Mesendoderm (in vitro differentiated cells): ENCODE measurements around the gene SECISBP2.

ENCODE experiments used
- DNase-seq: peaks from one replicate; pipeline ENCODE4 v3.0.0; 2013
- H2AK5ac ChIP-seq: 2 replicates; pipeline ENCODE4 v1.6.1; 2013; ENCODE audit warnings: low read length, inconsistent platforms
- H2BK120ac ChIP-seq: 2 replicates; pipeline ENCODE4 v1.6.1; 2013; ENCODE audit warnings: low read depth, mild to moderate bottlenecking, low read length, moderate library complexity, mixed read lengths
- H2BK15ac ChIP-seq: replicated peaks from 2 replicates; pipeline ENCODE4 v1.6.1; 2013; ENCODE audit warnings: low read depth, mild to moderate bottlenecking, moderate library complexity
- H2BK5ac ChIP-seq: 2 replicates; pipeline ENCODE4 v1.6.1; 2013; ENCODE audit warnings: low read length, inconsistent platforms
- H3K18ac ChIP-seq: 2 replicates; pipeline ENCODE4 v1.6.1; 2013; ENCODE audit warnings: mild to moderate bottlenecking, low read length, mixed read lengths
- H3K23ac ChIP-seq: one replicate; pipeline ENCODE4 v1.6.1; 2013; ENCODE audit warnings: low read length
- H3K27ac ChIP-seq: 2 replicates; pipeline ENCODE4 v1.5.1; 2013; ENCODE audit warnings: low read depth, mild to moderate bottlenecking, inconsistent platforms, low read length, moderate library complexity
- H3K27me3 ChIP-seq: 2 replicates; pipeline ENCODE4 v1.6.1; 2013; ENCODE audit warnings: low read length, control low read depth, mild to moderate bottlenecking, inconsistent platforms; ENCODE audit not compliant: insufficient read depth, poor library complexity
- H3K36me3 ChIP-seq: 2 replicates; pipeline ENCODE4 v1.6.1; 2013; ENCODE audit warnings: low read length, inconsistent platforms; ENCODE audit not compliant: control insufficient read depth, insufficient read depth
- H3K4ac ChIP-seq: one replicate; pipeline ENCODE4 v1.6.1; 2013; ENCODE audit warnings: low read depth, mild to moderate bottlenecking, low read length, moderate library complexity
- H3K4me1 ChIP-seq: 2 replicates; pipeline ENCODE4 v1.6.1; 2013; ENCODE audit warnings: low read depth, low read length, inconsistent platforms; ENCODE audit not compliant: control insufficient read depth
- H3K4me2 ChIP-seq: 2 replicates; pipeline ENCODE4 v1.6.1; 2013; ENCODE audit warnings: low read length
- H3K4me3 ChIP-seq: 2 replicates; pipeline ENCODE4 v1.5.1; 2013; ENCODE audit warnings: mild to moderate bottlenecking, low read length
- H3K56ac ChIP-seq: one replicate; pipeline ENCODE4 v1.6.1; 2013; ENCODE audit warnings: low read length
- H3K79me1 ChIP-seq: 2 replicates; pipeline ENCODE4 v1.6.1; 2013; ENCODE audit warnings: low read length, inconsistent platforms
- H3K79me2 ChIP-seq: 2 replicates; pipeline ENCODE4 v1.6.1; 2013; ENCODE audit warnings: mild to moderate bottlenecking, low read length; ENCODE audit not compliant: control insufficient read depth, insufficient read depth
- H3K9ac ChIP-seq: 2 replicates; pipeline ENCODE4 v1.6.1; 2013; ENCODE audit warnings: low read length, inconsistent platforms
- H4K5ac ChIP-seq: one replicate; pipeline ENCODE4 v1.6.1; 2013; ENCODE audit warnings: low read length
- H4K8ac ChIP-seq: one replicate; pipeline ENCODE4 v1.6.1; 2013; ENCODE audit warnings: low read depth, mild to moderate bottlenecking, control low read depth, low read length, moderate library complexity
- WGBS: extraction: QIAGEN DNeasy Blood & Tissue Kit; methylation state at CpG from one replicate; pipeline ENCODE4 v1.1.7; 2013; ENCODE audit warnings: low lambda C conversion rate, missing lambda C conversion rate; ENCODE audit not compliant: insufficient coverage; ENCODE audit errors: extremely low coverage; 5-methylcytosine and 5-hydroxymethylcytosine counted together

The SECISBP2 gene

GRCh38 chr9:89397471-89397870 lies 79.2 kb downstream of the SECISBP2 start:
- Histone ChIP-seq H3K4me3 (no peak overlapping the region), H2AK5ac (no peak overlapping the region), H3K36me3 (no peaks in the 10 kb centered on the region), H2BK15ac (no peak overlapping the region), H2BK120ac (no peak overlapping the region), H3K4ac (no peak overlapping the region), H3K79me1 (no peaks in the 10 kb centered on the region), H2BK5ac (no peak overlapping the region), H4K8ac (no peak overlapping the region), H3K27me3 (no peaks in the 10 kb centered on the region), H3K4me1 (no peaks in the 10 kb centered on the region), H3K9ac (no peak overlapping the region), H3K23ac (no peak overlapping the region), H3K4me2 (no peak overlapping the region), H3K56ac (no peak overlapping the region), H3K79me2 (no peaks in the 10 kb centered on the region), H3K18ac (no peak overlapping the region), H3K27ac (no peak overlapping the region), H4K5ac (no peak overlapping the region)
- WGBS = no CpG with 5 or more reads among the region's 5 CpGs
- no peak for DNase-seq

DNA sequence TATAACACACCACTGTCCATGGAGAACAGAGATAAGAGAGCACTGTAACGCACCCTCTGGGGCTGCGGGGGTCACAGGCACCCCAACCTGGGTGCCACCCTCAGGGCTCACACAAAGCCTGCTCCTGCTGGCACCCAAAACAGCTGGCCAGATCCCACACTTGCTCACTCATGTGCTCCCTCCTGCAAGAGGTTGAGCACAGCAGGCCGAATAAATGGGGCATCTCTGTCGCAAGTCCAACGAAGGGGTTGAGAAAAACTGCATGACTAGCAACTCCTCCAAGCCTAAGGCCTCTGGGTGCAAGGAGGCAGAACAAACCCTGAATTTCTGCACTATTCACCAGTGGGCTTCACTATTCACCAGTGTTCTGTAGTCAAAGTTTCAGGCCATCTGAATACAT lies 80.3 kb downstream of the SECISBP2 start:
- no CpG with 5 or more reads among the region's 5 CpGs for WGBS
- H3K4me1 ChIP-seq = no peaks in the 10 kb centered on the region
- no peak overlapping the region for H4K5ac ChIP-seq
- no peak overlapping the region for H3K18ac ChIP-seq
- no peaks in the 10 kb centered on the region for H3K36me3 ChIP-seq
- H2BK15ac ChIP-seq = no peak overlapping the region
- H2BK5ac ChIP-seq = no peak overlapping the region
- no peak overlapping the region for H3K56ac ChIP-seq
- H3K9ac ChIP-seq = no peak overlapping the region
- no peaks in the 10 kb centered on the region for H3K79me1 ChIP-seq
- H2BK120ac ChIP-seq = no peak overlapping the region
- no peak overlapping the region for H2AK5ac ChIP-seq
- no peak overlapping the region for H4K8ac ChIP-seq
- H3K23ac ChIP-seq = no peak overlapping the region
- H3K27me3 ChIP-seq = no peaks in the 10 kb centered on the region
- no peak overlapping the region for H3K27ac ChIP-seq
- no peak overlapping the region for H3K4me2 ChIP-seq
- no peaks in the 10 kb centered on the region for H3K79me2 ChIP-seq
- no peak for DNase-seq
- no peak overlapping the region for H3K4ac ChIP-seq
- H3K4me3 ChIP-seq = no peak overlapping the region

- H3K9ac ChIP-seq = no peak overlapping the region
- no peak for DNase-seq
- H3K79me2 ChIP-seq = no peaks in the 10 kb centered on the region
- no peak overlapping the region for H2BK15ac ChIP-seq
- H2BK5ac ChIP-seq = no peak overlapping the region
- H4K8ac ChIP-seq = no peak overlapping the region
- H3K79me1 ChIP-seq = no peaks in the 10 kb centered on the region
- H3K4me1 ChIP-seq = no peaks in the 10 kb centered on the region
- no peak overlapping the region for H3K56ac ChIP-seq
- no peak overlapping the region for H3K4me2 ChIP-seq
- no peak overlapping the region for H4K5ac ChIP-seq
- H2AK5ac ChIP-seq = no peak overlapping the region
- H2BK120ac ChIP-seq = no peak overlapping the region
- H3K36me3 ChIP-seq = no peaks in the 10 kb centered on the region
- no peak overlapping the region for H3K4ac ChIP-seq
- H3K23ac ChIP-seq = no peak overlapping the region
- no peak overlapping the region for H3K27ac ChIP-seq
- H3K27me3 ChIP-seq = no peaks in the 10 kb centered on the region
- H3K4me3 ChIP-seq = no peak overlapping the region
- no CpG with 5 or more reads among the region's 12 CpGs for WGBS
- H3K18ac ChIP-seq = no peak overlapping the region
Measured at GRCh38 chr9:89400403-89401116, 82.3 kb downstream of the SECISBP2 start.

DNA sequence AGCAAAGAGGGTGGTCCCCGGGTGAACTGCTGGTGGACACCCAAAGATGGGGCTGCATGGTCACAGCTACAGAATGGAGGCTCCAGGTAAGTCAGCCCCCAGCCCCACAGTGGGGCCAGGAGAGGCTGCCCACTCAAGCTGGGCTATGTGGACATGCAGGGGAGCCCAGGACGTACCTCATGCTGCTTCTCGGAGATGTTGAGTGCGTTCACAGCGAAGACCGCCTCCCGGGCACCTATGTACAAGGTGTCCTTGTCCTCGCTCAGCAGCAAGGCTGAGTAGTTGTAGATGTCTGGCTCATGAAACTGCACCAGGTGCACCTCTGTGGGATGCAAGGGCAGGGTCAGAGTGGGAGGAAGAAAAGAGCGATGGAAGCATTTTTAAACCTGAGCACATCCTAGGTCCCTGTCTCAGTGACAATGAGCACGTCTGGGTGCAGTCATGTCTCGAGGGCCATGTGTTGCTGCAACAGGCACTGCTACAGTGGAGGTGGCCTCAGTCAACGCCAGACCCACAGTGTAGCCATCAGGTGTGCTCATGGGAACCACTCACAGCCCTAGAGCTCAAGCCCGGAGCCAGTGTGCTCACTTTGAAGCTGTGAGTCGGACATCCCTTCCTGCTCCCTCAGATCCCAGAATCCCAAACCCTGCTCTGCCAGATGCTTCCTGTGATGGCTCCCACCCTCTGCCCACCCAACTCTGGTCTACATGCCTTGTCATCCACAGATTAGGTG lies 84.6 kb downstream of the SECISBP2 start:
- H2AK5ac ChIP-seq = no peak overlapping the region
- H3K4ac ChIP-seq = no peak overlapping the region
- H3K79me1 ChIP-seq = no peaks in the 10 kb centered on the region
- no peaks in the 10 kb centered on the region for H3K4me1 ChIP-seq
- no peak overlapping the region for H3K27ac ChIP-seq
- H3K56ac ChIP-seq = no peak overlapping the region
- no peak overlapping the region for H2BK15ac ChIP-seq
- no peak overlapping the region for H4K8ac ChIP-seq
- no peak overlapping the region for H3K4me3 ChIP-seq
- H3K18ac ChIP-seq = no peak overlapping the region
- H3K9ac ChIP-seq = no peak overlapping the region
- no peaks in the 10 kb centered on the region for H3K36me3 ChIP-seq
- WGBS = no CpG with 5 or more reads among the region's 14 CpGs
- no peaks in the 10 kb centered on the region for H3K27me3 ChIP-seq
- H4K5ac ChIP-seq = no peak overlapping the region
- no peaks in the 10 kb centered on the region for H3K79me2 ChIP-seq
- no peak overlapping the region for H2BK120ac ChIP-seq
- H3K23ac ChIP-seq = no peak overlapping the region
- DNase-seq = no peak
- no peak overlapping the region for H2BK5ac ChIP-seq
- no peak overlapping the region for H3K4me2 ChIP-seq

DNA sequence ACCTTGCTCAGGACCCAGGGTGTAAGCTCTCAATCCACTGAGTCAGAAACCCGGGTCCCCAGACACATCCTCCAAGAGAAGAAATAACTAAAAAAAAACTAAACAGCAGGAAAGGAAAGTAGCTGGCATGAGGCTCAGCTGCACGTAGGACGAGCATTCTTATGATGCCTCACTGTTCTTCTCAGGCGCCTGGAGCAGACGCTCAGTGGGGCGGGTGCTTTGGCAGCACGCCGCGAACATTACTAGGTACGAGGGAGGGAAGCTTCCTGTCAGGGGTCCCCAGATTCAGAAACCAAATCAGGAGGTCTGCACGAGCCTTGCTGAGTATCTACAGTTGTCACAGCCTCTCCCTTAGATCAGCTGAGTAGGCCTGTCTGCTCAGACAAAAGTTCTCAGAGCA lies 85.8 kb downstream of the SECISBP2 start:
- Histone ChIP-seq H3K79me2 (no peaks in the 10 kb centered on the region), H2BK5ac (no peak overlapping the region), H3K27me3 (no peaks in the 10 kb centered on the region), H2AK5ac (no peak overlapping the region), H3K9ac (no peak overlapping the region), H2BK15ac (no peak overlapping the region), H3K79me1 (no peaks in the 10 kb centered on the region), H4K8ac (no peak overlapping the region), H4K5ac (no peak overlapping the region), H3K23ac (no peak overlapping the region), H3K4me3 (no peak overlapping the region), H3K4ac (no peak overlapping the region), H3K4me1 (no peaks in the 10 kb centered on the region), H3K18ac (no peak overlapping the region), H3K27ac (no peak overlapping the region), H3K56ac (no peak overlapping the region), H3K4me2 (no peak overlapping the region), H2BK120ac (no peak overlapping the region), H3K36me3 (no peaks in the 10 kb centered on the region)
- DNase-seq = no peak
- no CpG with 5 or more reads among the region's 11 CpGs for WGBS
